Ovary (tissue), 3 donors: ENCODE data around the gene HCN2.

ENCODE experiments used
- EP300 ChIP-seq: sonication (generic); formaldehyde crosslinking; IDR thresholded peaks from one replicate; pipeline ENCODE4 v1.6.1; 2017; ENCODE audit warnings: antibody characterized with exemption
- POLR2A ChIP-seq: fragments of 450-650 bp; IDR thresholded peaks from one replicate; pipeline ENCODE4 v1.6.1; 2017; ENCODE audit warnings: antibody characterized with exemption, mild to moderate bottlenecking, moderate library complexity
- TF ChIP-seq, protein P1 (sequence below), 3 donors: fragments of 450-650 bp in 2 of 3; fragments of 200-600 bp in 1 of 3; IDR thresholded peaks; one replicate each; pipeline versions ENCODE4 v1.5.1 to v1.8.0; 2016 to 2022; ENCODE audit warnings: antibody characterized with exemption in 3 of 3, mild to moderate bottlenecking in 1 of 3
- donor health status: DM: no; HTN: no; CAD: no.

DNA sequence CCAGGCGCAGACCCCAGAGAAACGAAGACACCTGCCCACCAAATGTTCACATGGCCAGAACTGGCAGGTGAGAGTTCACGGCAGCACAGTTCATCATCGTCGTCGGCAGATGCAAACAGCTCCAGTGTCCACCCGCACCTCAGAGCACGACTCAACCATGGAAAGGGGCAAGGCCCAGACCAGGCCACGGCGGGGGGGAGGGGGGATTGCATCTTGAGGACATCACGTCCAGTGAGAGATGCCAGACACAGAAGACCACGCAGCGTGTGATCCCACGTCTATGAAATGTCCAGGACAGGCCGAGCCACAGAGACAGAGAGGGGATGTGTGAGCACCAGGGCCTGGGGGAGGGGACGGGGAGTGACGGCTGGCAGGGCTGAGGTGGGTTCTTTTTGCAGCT, 66.0 kb downstream of the HCN2 start:
- TF ChIP-seq, protein P1, sequence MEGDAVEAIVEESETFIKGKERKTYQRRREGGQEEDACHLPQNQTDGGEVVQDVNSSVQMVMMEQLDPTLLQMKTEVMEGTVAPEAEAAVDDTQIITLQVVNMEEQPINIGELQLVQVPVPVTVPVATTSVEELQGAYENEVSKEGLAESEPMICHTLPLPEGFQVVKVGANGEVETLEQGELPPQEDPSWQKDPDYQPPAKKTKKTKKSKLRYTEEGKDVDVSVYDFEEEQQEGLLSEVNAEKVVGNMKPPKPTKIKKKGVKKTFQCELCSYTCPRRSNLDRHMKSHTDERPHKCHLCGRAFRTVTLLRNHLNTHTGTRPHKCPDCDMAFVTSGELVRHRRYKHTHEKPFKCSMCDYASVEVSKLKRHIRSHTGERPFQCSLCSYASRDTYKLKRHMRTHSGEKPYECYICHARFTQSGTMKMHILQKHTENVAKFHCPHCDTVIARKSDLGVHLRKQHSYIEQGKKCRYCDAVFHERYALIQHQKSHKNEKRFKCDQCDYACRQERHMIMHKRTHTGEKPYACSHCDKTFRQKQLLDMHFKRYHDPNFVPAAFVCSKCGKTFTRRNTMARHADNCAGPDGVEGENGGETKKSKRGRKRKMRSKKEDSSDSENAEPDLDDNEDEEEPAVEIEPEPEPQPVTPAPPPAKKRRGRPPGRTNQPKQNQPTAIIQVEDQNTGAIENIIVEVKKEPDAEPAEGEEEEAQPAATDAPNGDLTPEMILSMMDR (IDR thresholded peaks at IDR 0.05), result no peak
- TF ChIP-seq EP300 (no peak), POLR2A (no peak)
